Pancreas (tissue), 10 donors: ENCODE results near the gene CYP4X1. TPM values are rescaled to one million over a fixed set of nuclear protein-coding genes. Genes with fewer than 3 reads are reported as not detected.

ENCODE experiments used
- ATAC-seq, 4 donors: fragments of 200-7000 bp; cut with Tn5 transposase; one replicate each; pipeline versions ENCODE4 v1.8.0 to v1.9.1; 2020; ENCODE audit warnings: mild to moderate bottlenecking in 4 of 4, moderate library complexity in 4 of 4
- DNase-seq, 6 donors: peaks; one replicate each; pipeline ENCODE4 v3.0.0-alpha.2; 2020
- FAIRE-seq: peaks from 2 replicates; lab custom pipeline; 2012; peaks lifted over from hg19 to GRCh38; lab: Jason Lieb, UNC
- H3K27ac ChIP-seq, 4 donors: fragments of 200-600 bp; sonication (generic); 1 replicate in 3 of 4; 2 replicates in 1 of 4; pipeline versions ENCODE4 v1.5.0 to v1.8.0; 2020
- H3K27me3 ChIP-seq, 4 donors: fragments of 200-600 bp; one replicate each; pipeline ENCODE4 v1.8.0; 2021
- H3K36me3 ChIP-seq, 3 donors: fragments of 200-600 bp; sonication (generic) in 1 of 3; one replicate each; pipeline versions ENCODE4 v1.5.0 to v1.8.0; 2020 to 2021
- H3K4me1 ChIP-seq, 3 donors: fragments of 200-600 bp; one replicate each; pipeline ENCODE4 v1.8.0; 2021
- H3K4me3 ChIP-seq, 4 donors: fragments of 200-600 bp; sonication (generic) in 2 of 4; one replicate each; pipeline versions ENCODE4 v1.5.0 to v1.8.0; 2020 to 2021
- H3K9me3 ChIP-seq, 4 donors: fragments of 200-600 bp; one replicate each; pipeline ENCODE4 v1.8.0; 2021
- WGBS, 2 donors: extraction: QIAGEN DNeasy Blood & Tissue Kit; methylation state at CpG; one replicate each; pipeline ENCODE4 v1.1.7; 2013; 5-methylcytosine and 5-hydroxymethylcytosine counted together
- intact Hi-C, 3 donors: fragments of 100-400 bp; cut with DNase I; formaldehyde crosslinking; loops; one replicate each; pipeline versions ENCODE4 v1.11.1 to v1.14.2; 2022
- polyA plus RNA-seq, 2 donors: library from polyadenylated mRNA; stranded (reverse); fragments of 200-250 nt; gene quantifications; one replicate each; pipeline ENCODE4 v1.2.3, GENCODE V29; 2013
- total RNA-seq, 6 donors: library from RNA; stranded (reverse); fragmentation: NEBNext Ultra II Directional in 4 of 6; extraction: Animal tissue kit (Norgen Biotek cat#: 25700) in 4 of 6; gene quantifications; one replicate each; pipeline versions ENCODE4 v1.2.1 to v1.2.4, GENCODE V29; 2021 to 2023
- TF ChIP-seq, protein P1 (sequence below), 4 donors: fragments of 200-600 bp; sonication (generic) in 3 of 4; IDR thresholded peaks; one replicate each; pipeline versions ENCODE4 v1.5.0 to v1.8.0; 2021; ENCODE audit warnings: antibody characterized with exemption in 4 of 4
- donor health status: healthy with polysubstance abuse.
- donor health status: DM: no; HTN: no; CAD: no; lungs with moderate emphysema.
- donor health status: DM: no; HTN: no; CAD: no.
- donor health status: control.
- donor health status: control.
- donor health status: Bipolar disorder and iron deficiency.
- donor health status: DM: yes; HTN: yes; CAD: no.
- donor health status: DM: no; HTN: no; CAD: no.
- donor health status: DM: no; HTN: no; CAD: no.
- donor health status: DM: yes; HTN: yes; CAD: no.

Gene CYP4X1
- total and polyA plus RNA-seq, 8 donors: 0.39 to 3.5 (median 1.5) TPM

DNA sequence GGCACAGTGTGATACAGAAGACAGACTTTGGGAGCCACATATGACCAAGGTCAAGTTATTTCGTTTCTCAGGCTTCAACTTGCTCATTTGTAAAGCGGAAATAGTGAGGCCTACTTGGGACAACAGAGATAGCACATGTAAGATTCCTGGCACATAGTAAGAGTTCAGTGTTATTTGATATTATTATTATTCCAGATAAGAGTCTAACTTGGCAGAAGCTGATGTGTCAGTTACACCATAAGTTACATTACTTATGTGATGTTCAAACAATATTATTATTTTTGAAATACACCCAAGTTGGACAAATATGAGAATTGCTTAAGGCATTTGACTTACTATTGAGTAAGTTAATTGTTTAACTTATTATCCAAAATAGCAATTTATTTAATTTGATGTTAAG is 10.2 kb upstream of the CYP4X1 start:
- FAIRE-seq (no peak), ATAC-seq (peak in 2 of 4 donors; percentile 37 to 41), DNase-seq (no peak)
- H3K4me1 ChIP-seq: no peaks in the 10 kb centered on the region
- no peaks in the 10 kb centered on the region for H3K36me3 ChIP-seq
- no peak overlapping the region for H3K27ac ChIP-seq
- intact Hi-C loops: no loop called here
- no peaks in the 10 kb centered on the region for H3K27me3 ChIP-seq
- WGBS, 2 donors: 30 to 40% methylated on average over 2 of the region's 2 CpGs
- no peaks in the 10 kb centered on the region for H3K9me3 ChIP-seq
- TF ChIP-seq, protein P1, sequence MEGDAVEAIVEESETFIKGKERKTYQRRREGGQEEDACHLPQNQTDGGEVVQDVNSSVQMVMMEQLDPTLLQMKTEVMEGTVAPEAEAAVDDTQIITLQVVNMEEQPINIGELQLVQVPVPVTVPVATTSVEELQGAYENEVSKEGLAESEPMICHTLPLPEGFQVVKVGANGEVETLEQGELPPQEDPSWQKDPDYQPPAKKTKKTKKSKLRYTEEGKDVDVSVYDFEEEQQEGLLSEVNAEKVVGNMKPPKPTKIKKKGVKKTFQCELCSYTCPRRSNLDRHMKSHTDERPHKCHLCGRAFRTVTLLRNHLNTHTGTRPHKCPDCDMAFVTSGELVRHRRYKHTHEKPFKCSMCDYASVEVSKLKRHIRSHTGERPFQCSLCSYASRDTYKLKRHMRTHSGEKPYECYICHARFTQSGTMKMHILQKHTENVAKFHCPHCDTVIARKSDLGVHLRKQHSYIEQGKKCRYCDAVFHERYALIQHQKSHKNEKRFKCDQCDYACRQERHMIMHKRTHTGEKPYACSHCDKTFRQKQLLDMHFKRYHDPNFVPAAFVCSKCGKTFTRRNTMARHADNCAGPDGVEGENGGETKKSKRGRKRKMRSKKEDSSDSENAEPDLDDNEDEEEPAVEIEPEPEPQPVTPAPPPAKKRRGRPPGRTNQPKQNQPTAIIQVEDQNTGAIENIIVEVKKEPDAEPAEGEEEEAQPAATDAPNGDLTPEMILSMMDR (IDR thresholded peaks at IDR 0.05): no peak
- H3K4me3 ChIP-seq: no peak overlapping the region

DNA sequence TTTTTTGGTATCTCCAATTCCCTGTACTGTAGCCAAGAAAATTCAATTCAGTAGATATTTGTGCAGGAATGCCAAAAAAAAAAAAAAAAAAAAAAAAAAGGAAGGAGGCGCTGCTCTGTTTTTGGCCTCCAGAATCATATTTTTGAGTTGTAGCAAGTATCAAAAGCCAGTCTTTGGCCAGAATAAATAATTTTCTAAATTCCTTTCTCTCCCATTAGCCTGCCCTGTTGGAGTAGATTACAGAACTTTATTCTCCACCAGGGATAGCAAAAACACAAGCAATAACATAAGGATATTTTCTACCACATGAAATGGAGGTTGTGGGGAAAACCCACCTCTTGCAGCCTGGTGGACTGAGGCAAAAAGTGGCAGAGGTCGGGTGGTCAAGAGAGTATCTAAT is 2.4 kb upstream of the CYP4X1 start:
- Histone ChIP-seq H3K27me3 (no peaks in the 10 kb centered on the region), H3K36me3 (no peaks in the 10 kb centered on the region), H3K9me3 (no peaks in the 10 kb centered on the region), H3K4me3 (no peak overlapping the region), H3K27ac (no peak overlapping the region), H3K4me1 (no peaks in the 10 kb centered on the region)
- ATAC-seq (no peak), DNase-seq (no peak), FAIRE-seq (no peak)
- WGBS, 2 donors: 56 to 77% methylated on average over 2 of the region's 2 CpGs
- TF ChIP-seq, protein P1 (IDR thresholded peaks at IDR 0.05): no peak
- intact Hi-C loops: no loop called here

DNA sequence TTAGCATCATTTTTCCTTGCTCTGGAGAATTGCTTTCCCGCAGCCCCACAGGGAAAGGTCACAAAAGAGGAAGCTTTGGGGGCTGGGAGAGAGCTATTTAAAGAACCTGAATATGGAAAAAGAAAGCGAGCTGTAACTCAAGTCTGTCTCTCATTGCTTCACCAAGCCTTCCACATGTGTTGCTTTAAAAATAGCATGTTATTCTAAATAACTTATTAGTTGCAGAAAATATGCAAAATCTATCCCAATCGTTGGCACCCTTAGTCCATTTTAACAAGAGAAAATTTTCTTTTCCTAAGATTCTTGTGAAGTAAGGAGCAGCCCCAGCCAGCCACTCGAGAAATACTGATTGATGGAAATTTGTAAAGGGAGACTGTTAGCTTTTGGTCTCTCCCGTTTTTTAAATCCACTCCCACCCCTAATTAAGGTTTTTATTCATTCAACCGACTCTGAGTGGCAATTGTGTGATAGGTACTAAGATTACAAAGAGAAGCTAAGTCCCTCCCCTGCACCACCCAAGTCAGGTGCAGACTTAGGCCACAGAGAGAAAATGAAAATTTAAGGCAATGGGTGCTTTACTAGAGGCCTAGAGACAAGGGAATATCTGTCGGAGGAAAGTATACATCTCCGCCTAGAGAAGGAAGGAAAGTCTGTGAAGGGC is 802 bp downstream of the CYP4X1 start:
- FAIRE-seq: no peak
- no peak overlapping the region for H3K27ac ChIP-seq
- ATAC-seq: peak in 1 of 4 donors; percentile 20
- TF ChIP-seq, protein P1 (IDR thresholded peaks at IDR 0.05): no peak
- H3K4me3 ChIP-seq: peak overlapping the region in 3 of 4 donors; percentile 26 to 50 (median 39)
- intact Hi-C loops: no loop called here
- no peaks in the 10 kb centered on the region for H3K9me3 ChIP-seq
- no peaks in the 10 kb centered on the region for H3K4me1 ChIP-seq
- no peak for DNase-seq
- WGBS, 2 donors: 49% methylated on average over 8 of the region's 8 CpGs
- H3K36me3 ChIP-seq: no peaks in the 10 kb centered on the region
- no peaks in the 10 kb centered on the region for H3K27me3 ChIP-seq

DNA sequence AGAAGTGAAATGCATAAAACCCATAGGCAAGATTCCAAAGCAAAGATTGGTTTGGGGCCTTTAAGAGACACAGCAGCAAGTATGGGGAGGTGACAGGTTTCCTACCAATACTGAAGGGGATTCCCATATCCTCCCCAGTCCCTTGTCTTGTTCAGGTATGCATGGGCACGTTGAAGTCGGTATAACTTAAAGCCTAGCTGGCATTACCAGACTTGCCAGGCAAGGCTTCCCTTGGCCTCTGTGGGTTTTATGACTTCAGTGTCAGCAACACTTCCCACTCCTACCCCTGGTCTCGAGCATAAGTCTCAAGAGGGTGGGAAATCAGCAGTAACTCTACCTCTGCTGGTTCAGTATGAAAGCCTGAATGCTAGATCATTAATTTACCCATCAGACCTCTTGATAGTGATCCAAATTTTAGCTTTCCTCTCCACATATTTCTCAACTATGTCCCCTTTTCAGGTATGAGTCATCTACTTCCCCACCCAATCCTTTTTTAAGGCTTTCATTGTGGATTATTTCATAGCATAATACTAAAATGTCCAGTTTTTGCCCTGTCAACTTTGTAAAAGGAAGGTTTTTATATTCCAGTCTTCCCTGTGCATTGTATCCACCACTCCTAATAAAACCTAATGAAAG is 6.8 kb downstream of the CYP4X1 start:
- H3K27ac ChIP-seq: peak overlapping the region in 2 of 4 donors; percentile 50 to 60
- 81 to 87% methylated on average over 3 of the region's 3 CpGs for WGBS, 2 donors
- H3K9me3 ChIP-seq: no peaks in the 10 kb centered on the region
- H3K4me1 ChIP-seq: peaks cover 13 to 17% (median 14%) of the 10 kb centered on the region in 3 donors
- FAIRE-seq: no peak
- intact Hi-C loops: no loop called here
- DNase-seq: no peak
- ATAC-seq: peak in 1 of 4 donors; percentile 31
- no peaks in the 10 kb centered on the region for H3K27me3 ChIP-seq
- H3K36me3 ChIP-seq: no peaks in the 10 kb centered on the region
- TF ChIP-seq, protein P1 (IDR thresholded peaks at IDR 0.05): no peak
- H3K4me3 ChIP-seq: no peak overlapping the region

DNA sequence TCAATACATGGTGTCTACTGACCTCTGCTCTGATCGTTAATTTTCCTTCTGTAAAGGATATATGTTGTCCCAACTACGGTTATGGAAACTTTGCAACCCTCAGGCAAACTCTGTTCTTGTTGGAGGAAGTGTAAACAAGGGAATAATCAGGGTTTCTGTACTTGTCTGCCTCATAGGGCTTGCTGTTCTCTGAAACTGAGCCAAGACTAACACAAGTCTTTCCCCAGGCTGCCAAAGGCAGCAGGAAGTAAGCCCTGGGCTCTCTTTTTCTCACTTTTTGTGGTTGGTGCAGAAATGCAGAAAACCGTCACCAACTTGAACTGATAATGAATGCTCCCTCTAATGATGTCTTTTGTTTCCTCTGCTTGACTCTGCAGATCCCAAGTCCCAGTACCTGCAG is 7.6 kb downstream of the CYP4X1 start:
- FAIRE-seq (no peak), ATAC-seq (peak; percentile 97 to 99 (median 98)), DNase-seq (peak in 3 of 6 donors; percentile 33 to 43 (median 43))
- intact Hi-C loops: no loop called here
- Histone ChIP-seq H3K27me3 (no peaks in the 10 kb centered on the region), H3K36me3 (no peaks in the 10 kb centered on the region), H3K4me3 (no peak overlapping the region), H3K27ac (peak overlapping the region in 2 of 4 donors; percentile 50 to 60), H3K9me3 (no peaks in the 10 kb centered on the region), H3K4me1 (peaks cover 13 to 17% (median 14%) of the 10 kb centered on the region in 3 donors)
- WGBS, 2 donors: 2 to 11% methylated on average over 3 of the region's 3 CpGs
- TF ChIP-seq, protein P1 (IDR thresholded peaks at IDR 0.05): no peak
